DMS 273 (cell line): ENCODE data around the gene NUAK2.

Experiments
- DNase-seq: peaks from one replicate; lab custom pipeline; 2025; ENCODE audit not compliant: unreplicated experiment; lab: John Stamatoyannopoulos, UW

Gene NUAK2

GRCh38 chr1:205319081-205320018, 2.2 kb downstream of the NUAK2 start:
- DNase-seq = peak; percentile 74

GRCh38 chr1:205318231-205318991, 3.1 kb downstream of the NUAK2 start:
- peak; percentile 25 for DNase-seq

GRCh38 chr1:205317311-205317917, 4.1 kb downstream of the NUAK2 start:
- peak; percentile 65 for DNase-seq

GRCh38 chr1:205316161-205316566, 5.4 kb downstream of the NUAK2 start:
- no peak for DNase-seq

GRCh38 chr1:205315008-205315618, 6.4 kb downstream of the NUAK2 start:
- no peak for DNase-seq

- no peak for DNase-seq
Observed at GRCh38 chr1:205313563-205314308, 7.8 kb downstream of the NUAK2 start.

- no peak for DNase-seq
Observed at GRCh38 chr1:205312866-205313562, 8.5 kb downstream of the NUAK2 start.

GRCh38 chr1:205310976-205311704, 10.4 kb downstream of the NUAK2 start:
- DNase-seq = no peak

GRCh38 chr1:205309741-205310140, 11.8 kb downstream of the NUAK2 start:
- no peak for DNase-seq

- no peak for DNase-seq
Observed at GRCh38 chr1:205306929-205307566, 14.5 kb downstream of the NUAK2 start.

GRCh38 chr1:205304695-205305070, 16.9 kb downstream of the NUAK2 start:
- no peak for DNase-seq

GRCh38 chr1:205304046-205304694, 17.4 kb downstream of the NUAK2 start:
- no peak for DNase-seq

- no peak for DNase-seq
Observed at GRCh38 chr1:205303247-205303888, 18.2 kb downstream of the NUAK2 start.

GRCh38 chr1:205301842-205302588, 19.5 kb downstream of the NUAK2 start:
- DNase-seq = no peak

- DNase-seq = peak; percentile 29
Observed at GRCh38 chr1:205301205-205301821, 20.2 kb downstream of the NUAK2 start.

GRCh38 chr1:205300149-205300548, 21.4 kb downstream of the NUAK2 start:
- no peak for DNase-seq
